ENCODE data around the gene ADGRB2.

GRCh38 chr1:31689379-31689778, 74.8 kb downstream of the ADGRB2 start:
- TF ChIP-seq EZH2 (optimal IDR thresholded peaks at IDR 0.05; ENCODE audit: low read depth, low read length) (no peak), CTCF (IDR thresholded peaks at IDR 0.05; ENCODE audit: low read length) (no peak)

Measured in MM.1S (cell line).